K562 (cell line): ENCODE measurements around the gene KRTAP20-2.

Experiments
- CBX1 ChIP-seq: sonication (generic); IDR thresholded peaks from 2 replicates; pipeline ENCODE4 v1.6.1; 2016; ENCODE audit warnings: antibody characterized with exemption, low read depth, mild to moderate bottlenecking
- CTCF ChIP-seq, 3 experiments: IDR thresholded peaks in 2 of 3; conservative IDR thresholded peaks in 1 of 3; 2 replicates each; pipeline ENCODE4 v1.5.1; 2011 to 2012; ENCODE audit warnings: low read length in 3 of 3, mild to moderate bottlenecking in 3 of 3, control low read depth in 2 of 3, improper control_type of control experiment in 1 of 3, inconsistent platforms in 1 of 3, low read depth in 1 of 3, mixed read lengths in 1 of 3, moderate library complexity in 1 of 3; ENCODE audit not compliant: insufficient read depth in 2 of 3
- EZH2 ChIP-seq: IDR thresholded peaks from 2 replicates; pipeline ENCODE4 v1.6.1; 2012; ENCODE audit warnings: low read depth, mild to moderate bottlenecking, inconsistent platforms, low read length, borderline replicate concordance
- ZFP91 ChIP-seq: sonication (generic); formaldehyde crosslinking; IDR thresholded peaks from 2 replicates; pipeline ENCODE4 v1.8.0; 2022; ENCODE audit warnings: mild to moderate bottlenecking, missing genetic modification reagents

- TF ChIP-seq ZFP91 (CRISPR knock-in tag) (no peak), EZH2 (no peak), CTCF (IDR thresholded peaks at IDR 0.05 in 2 of 3, conservative IDR thresholded peaks at IDR 0.05 in 1 of 3; ENCODE audit: insufficient read depth in 2 of 3, low read depth in 1 of 3, low read length in 3 of 3) (no peak), CBX1 (no peak)
Observed at GRCh38 chr21:30646904-30647414, 12.0 kb downstream of the KRTAP20-2 start.
